Astrocyte (in vitro differentiated cells and primary cell): Measurements from ENCODE around the gene LSM7. TPM values are rescaled to one million over a fixed set of nuclear protein-coding genes. Genes with fewer than 3 reads are reported as not detected.

Experiments used
- DNase-seq: peaks from one replicate; pipeline ENCODE4 v3.0.0-alpha.2; 2010; ENCODE audit warnings: low read depth
- FAIRE-seq: peaks from 2 replicates; lab custom pipeline; 2011; peaks lifted over from hg19 to GRCh38; lab: Jason Lieb, UNC
- H2AFZ ChIP-seq: 2 replicates; pipeline ENCODE4 v1.6.0; 2012; ENCODE audit warnings: low read depth, low read length, inconsistent platforms
- H3K27ac ChIP-seq: 2 replicates; pipeline ENCODE4 v1.5.1; 2011; ENCODE audit warnings: low read depth, low read length, inconsistent platforms
- H3K27me3 ChIP-seq: 2 replicates; pipeline ENCODE4 v1.6.0; 2011; ENCODE audit warnings: low read length, inconsistent platforms; ENCODE audit not compliant: insufficient read depth
- H3K36me3 ChIP-seq: 2 replicates; pipeline ENCODE4 v1.5.1; 2011; ENCODE audit warnings: low read length, inconsistent platforms; ENCODE audit not compliant: insufficient read depth
- H3K4me1 ChIP-seq: 2 replicates; pipeline ENCODE4 v1.5.1; 2011; ENCODE audit warnings: low read length, inconsistent platforms; ENCODE audit not compliant: insufficient read depth
- H3K4me2 ChIP-seq: 2 replicates; pipeline ENCODE4 v1.6.0; 2012; ENCODE audit warnings: low read length, inconsistent platforms
- H3K4me3 ChIP-seq: 2 replicates; pipeline ENCODE4 v1.5.1; 2011; ENCODE audit warnings: low read depth, mild to moderate bottlenecking, low read length, inconsistent platforms; ENCODE audit not compliant: insufficient read depth
- H3K79me2 ChIP-seq: 2 replicates; pipeline ENCODE4 v1.6.0; 2012; ENCODE audit warnings: mild to moderate bottlenecking, low read length, inconsistent platforms; ENCODE audit not compliant: insufficient read depth
- H3K9ac ChIP-seq: 2 replicates; pipeline ENCODE4 v1.6.0; 2012; ENCODE audit warnings: mild to moderate bottlenecking, low read length, inconsistent platforms
- H3K9me3 ChIP-seq: 2 replicates; pipeline ENCODE4 v1.5.1; 2012; ENCODE audit warnings: low read depth, mild to moderate bottlenecking, low read length, inconsistent platforms; ENCODE audit not compliant: insufficient read depth
- H4K20me1 ChIP-seq: 2 replicates; pipeline ENCODE4 v1.6.0; 2012; ENCODE audit warnings: low read length, inconsistent platforms; ENCODE audit not compliant: insufficient read depth
- H3K27ac Mint-ChIP-seq: one replicate; pipeline ENCODE4 v1.8.0; 2021; ENCODE audit warnings: mild to moderate bottlenecking, mixed read lengths; ENCODE audit not compliant: unreplicated experiment
- H3K27me3 Mint-ChIP-seq: one replicate; pipeline ENCODE4 v1.8.0; 2021; ENCODE audit warnings: low read depth, mixed read lengths; ENCODE audit not compliant: unreplicated experiment
- H3K36me3 Mint-ChIP-seq: one replicate; pipeline ENCODE4 v1.8.0; 2021; ENCODE audit warnings: low read depth, mixed read lengths; ENCODE audit not compliant: unreplicated experiment
- H3K4me1 Mint-ChIP-seq: one replicate; pipeline ENCODE4 v1.8.0; 2021; ENCODE audit warnings: low read depth, mixed read lengths; ENCODE audit not compliant: unreplicated experiment
- H3K4me3 Mint-ChIP-seq: one replicate; pipeline ENCODE4 v1.8.0; 2021; ENCODE audit warnings: mild to moderate bottlenecking, moderate library complexity, mixed read lengths; ENCODE audit not compliant: unreplicated experiment
- H3K9me3 Mint-ChIP-seq: one replicate; pipeline ENCODE4 v1.8.0; 2021; ENCODE audit warnings: mild to moderate bottlenecking, mixed read lengths; ENCODE audit not compliant: unreplicated experiment
- CTCF ChIP-seq: IDR thresholded peaks from 2 replicates; pipeline ENCODE4 v1.5.1; 2011; ENCODE audit warnings: low read depth, mild to moderate bottlenecking, inconsistent platforms, low read length, moderate library complexity; ENCODE audit not compliant: insufficient read depth
- EZH2 ChIP-seq: IDR thresholded peaks from 2 replicates; pipeline ENCODE4 v1.6.1; 2012; ENCODE audit warnings: mild to moderate bottlenecking, low read length, inconsistent platforms; ENCODE audit not compliant: insufficient read depth
- total RNA-seq: library from RNA; stranded (reverse); gene quantifications from 2 replicates; pipeline ENCODE4 v1.2.1, GENCODE V29; 2021

The LSM7 gene
- total RNA-seq, 1 donor from 2014 or later: 91.4 TPM

GRCh38 chr19:2360833-2361232 lies 32.4 kb upstream of the LSM7 start:
- H3K4me2 ChIP-seq: no peak overlapping the region
- FAIRE-seq: no peak

DNA sequence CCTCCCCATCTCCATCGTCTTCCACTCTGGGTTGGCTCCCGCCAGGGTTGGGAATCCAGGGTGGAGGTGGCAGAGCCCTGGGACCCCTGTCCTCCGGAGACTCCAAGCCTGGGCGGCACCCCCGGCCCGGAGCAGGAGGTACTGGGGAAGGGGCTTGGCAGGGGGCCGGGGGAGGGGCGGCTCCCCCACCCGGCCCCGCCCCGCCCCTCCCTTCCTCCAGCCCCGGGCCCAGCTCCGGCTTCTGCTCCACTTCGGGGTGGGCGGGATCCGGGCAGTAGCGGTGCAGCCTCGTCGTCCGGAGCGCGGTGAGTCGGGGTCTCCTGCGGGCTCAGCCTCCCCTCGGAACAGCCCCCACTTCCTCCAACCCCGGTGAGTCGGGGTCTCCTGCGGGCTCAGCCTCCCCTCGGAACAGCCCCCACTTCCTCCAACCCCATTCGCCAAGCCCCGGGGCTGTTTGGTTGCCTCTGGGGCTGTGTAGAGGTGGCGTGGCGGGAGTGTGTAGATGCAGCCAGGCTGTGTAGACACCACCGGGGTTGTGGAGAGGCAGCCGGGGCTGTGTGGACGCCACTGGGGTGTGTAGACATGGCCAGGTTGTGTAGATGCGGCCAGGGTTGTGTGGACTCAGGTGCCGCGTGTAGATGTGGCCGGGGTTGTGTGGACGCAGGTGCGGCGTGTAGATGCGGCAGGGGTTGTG lies 31.8 kb upstream of the LSM7 start, which contains the start of gene TMPRSS9:
Gene TMPRSS9 (plus strand): TSS at position 274 of the 694 bp plus-strand sequence. CDS start 29,521 bp downstream, outside the sequence.
- Histone ChIP-seq H3K27ac (no peak within 1 kb of the TSS), H3K9ac (no peak within 1 kb of the TSS), H3K9me3 (peaks cover 5% of the 10 kb centered on the region), H2AFZ (no peak within 1 kb of the TSS), H3K4me3 (no peak within 1 kb of the TSS), H3K27me3 (peaks cover 27% of the 10 kb centered on the region), H4K20me1 (peaks cover 9% of the 10 kb centered on the region), H3K4me1 (no peaks in the 10 kb centered on the region), H3K79me2 (no peaks in the 10 kb centered on the region), H3K4me2 (no peak within 1 kb of the TSS), H3K36me3 (no peaks in the 10 kb centered on the region)
- FAIRE-seq: no peak
- DNase-seq: no peak
- Mint-ChIP-seq H3K9me3 (no peaks in the 10 kb centered on the region), H3K4me1 (no peaks in the 10 kb centered on the region), H3K36me3 (no peaks in the 10 kb centered on the region), H3K27me3 (peaks cover 14% of the 10 kb centered on the region), H3K27ac (no peak within 1 kb of the TSS), H3K4me3 (no peak within 1 kb of the TSS)
- TF ChIP-seq EZH2 (no peak), CTCF (no peak)

More at GRCh38 chr19:2360833-2361232, 32.4 kb upstream of the LSM7 start:
- Histone ChIP-seq H3K4me1 (no peaks in the 10 kb centered on the region), H3K27ac (no peak overlapping the region), H2AFZ (no peak overlapping the region), H3K79me2 (no peaks in the 10 kb centered on the region), H3K9me3 (peaks cover 5% of the 10 kb centered on the region), H3K36me3 (no peaks in the 10 kb centered on the region), H4K20me1 (peaks cover 9% of the 10 kb centered on the region), H3K9ac (no peak overlapping the region), H3K4me3 (no peak overlapping the region), H3K27me3 (peaks cover 27% of the 10 kb centered on the region)
- Mint-ChIP-seq H3K4me3 (no peak overlapping the region), H3K27ac (no peak overlapping the region), H3K4me1 (no peaks in the 10 kb centered on the region), H3K36me3 (no peaks in the 10 kb centered on the region), H3K27me3 (peaks cover 17% of the 10 kb centered on the region), H3K9me3 (no peaks in the 10 kb centered on the region)
- DNase-seq: no peak
- no peak for TF ChIP-seq CTCF
- TF ChIP-seq EZH2: no peak
